ENCODE data around the gene RAD51AP1. TPM values are rescaled to one million over a fixed set of nuclear protein-coding genes. Genes with fewer than 3 reads are reported as not detected.

Gene RAD51AP1
- 3.4 and 4.6 TPM in 2 replicates for total RNA-seq
- 9.6 TPM for total RNA-seq (2013)
- polyA plus RNA-seq, result 3.5 and 4.5 TPM in 2 replicates
- polyA minus RNA-seq, result 1.6 and 2.8 TPM in 2 replicates

DNA sequence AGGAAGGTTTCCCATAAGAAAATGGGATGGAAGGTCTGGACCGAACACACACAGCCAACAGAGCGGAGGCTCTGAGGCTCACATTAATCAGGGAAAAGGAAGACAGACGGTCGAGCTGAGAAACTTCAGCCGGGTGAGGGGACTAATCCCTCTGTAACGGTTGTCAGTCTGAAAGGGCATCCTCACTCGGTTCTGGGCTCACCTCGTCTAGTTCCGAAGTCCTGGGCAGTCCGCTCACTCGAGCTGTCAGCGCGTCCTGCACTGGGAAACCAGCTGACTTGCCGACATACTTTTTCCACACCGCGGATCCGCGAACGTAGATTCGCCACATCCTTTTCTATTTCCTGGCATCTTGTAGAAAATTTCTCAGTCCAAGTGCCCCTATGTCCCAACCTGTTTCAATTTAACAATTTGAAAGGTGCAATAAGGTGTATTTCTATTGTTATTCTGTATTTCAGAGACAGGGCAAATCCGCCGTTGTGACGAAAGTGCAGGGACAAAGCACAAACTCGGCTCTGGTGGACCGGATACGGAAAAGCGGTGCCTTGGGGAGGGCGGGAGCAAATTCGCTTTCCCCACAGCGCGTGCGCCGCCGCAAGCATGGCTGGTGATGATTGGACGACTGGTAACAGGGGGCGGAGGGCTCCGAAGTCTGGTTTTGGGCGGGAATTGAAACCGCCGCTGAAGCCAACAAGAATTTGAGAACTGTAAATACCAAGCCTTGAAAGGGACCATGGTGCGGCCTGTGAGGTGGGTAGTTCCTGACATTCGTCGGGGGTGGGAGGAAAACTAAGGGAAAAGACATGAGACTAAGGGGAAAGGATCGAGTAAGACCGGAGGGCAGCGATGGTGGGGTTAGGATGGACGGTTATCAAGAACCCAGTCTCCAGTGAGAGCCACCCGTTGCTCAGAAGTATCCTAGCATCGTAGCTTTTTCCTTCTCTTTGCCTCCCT lies at the start of gene RAD51AP1:
Gene RAD51AP1, plus strand, starts transcription at position 684 of the 954 bp plus-strand sequence. Its CDS starts 50 bp downstream, at position 734.
- intact Hi-C loops (cut with micrococcal nuclease), result loop anchor here (1.0 kb wide), 5 partner anchors 27 to 665 kb away; partner anchors contain the start of genes PARP11 and TIGAR
- DNase-seq (peak; percentile 98), ATAC-seq (ENCODE audit: low read depth) (peak; percentile 98)
- H3K79me2 ChIP-seq (ENCODE audit: control insufficient read depth, insufficient read depth, low read length), result peaks cover 46% of the 10 kb centered on the region
- Mint-ChIP-seq H3K27ac (peak within 1 kb of the TSS; percentile 97), H3K4me1 (peaks cover 35% of the 10 kb centered on the region), H3K27me3 (no peaks in the 10 kb centered on the region), H3K9me3 (ENCODE audit: insufficient read depth) (no peaks in the 10 kb centered on the region), H3K4me3 (peak within 1 kb of the TSS; percentile 95)
- H4K20me1 ChIP-seq (ENCODE audit: control insufficient read depth, insufficient read depth, low read length, poor library complexity, severe bottlenecking), result no peaks in the 10 kb centered on the region
- H3K4me2 ChIP-seq (replicated peaks; ENCODE audit: low read depth, low read length, poor library complexity, severe bottlenecking), result peak within 1 kb of the TSS; percentile 88
- H3K9ac ChIP-seq (ENCODE audit: low read length), result peak within 1 kb of the TSS; percentile 88
- peak within 1 kb of the TSS; percentile 94 to 99 for H3K27ac ChIP-seq (ENCODE audit: low read length in 2 of 2)
- WGBS (ENCODE audit: insufficient coverage), result under 1% methylated on average over 43 of the region's 49 CpGs
- peaks cover 5 to 12% of the 10 kb centered on the region in 2 experiments for H3K36me3 ChIP-seq (replicated peaks in 1 of 2; ENCODE audit: control extremely low read depth in 1 of 2, control insufficient read depth in 1 of 2, extremely low read depth in 1 of 2, insufficient read depth in 2 of 2, low read length in 1 of 2)
- POLR2A ChIA-PET, result interaction anchor here (0.6 to 0.8 kb wide), 2 partner anchors 26 to 67 kb away, joined by 3 to 9 read pairs; no protein-coding TSS in a partner anchor
- H3K9me3 ChIP-seq (ENCODE audit: control extremely low read depth in 1 of 3, control insufficient read depth in 2 of 3, insufficient read depth in 1 of 3, low read length in 2 of 3), result no peaks in the 10 kb centered on the region
- CTCF ChIA-PET, result interaction anchor here (0.8 to 1.0 kb wide), 2 partner anchors 26 to 64 kb away, joined by 3 to 5 read pairs; no protein-coding TSS in a partner anchor
- TF ChIP-seq, protein P1, sequence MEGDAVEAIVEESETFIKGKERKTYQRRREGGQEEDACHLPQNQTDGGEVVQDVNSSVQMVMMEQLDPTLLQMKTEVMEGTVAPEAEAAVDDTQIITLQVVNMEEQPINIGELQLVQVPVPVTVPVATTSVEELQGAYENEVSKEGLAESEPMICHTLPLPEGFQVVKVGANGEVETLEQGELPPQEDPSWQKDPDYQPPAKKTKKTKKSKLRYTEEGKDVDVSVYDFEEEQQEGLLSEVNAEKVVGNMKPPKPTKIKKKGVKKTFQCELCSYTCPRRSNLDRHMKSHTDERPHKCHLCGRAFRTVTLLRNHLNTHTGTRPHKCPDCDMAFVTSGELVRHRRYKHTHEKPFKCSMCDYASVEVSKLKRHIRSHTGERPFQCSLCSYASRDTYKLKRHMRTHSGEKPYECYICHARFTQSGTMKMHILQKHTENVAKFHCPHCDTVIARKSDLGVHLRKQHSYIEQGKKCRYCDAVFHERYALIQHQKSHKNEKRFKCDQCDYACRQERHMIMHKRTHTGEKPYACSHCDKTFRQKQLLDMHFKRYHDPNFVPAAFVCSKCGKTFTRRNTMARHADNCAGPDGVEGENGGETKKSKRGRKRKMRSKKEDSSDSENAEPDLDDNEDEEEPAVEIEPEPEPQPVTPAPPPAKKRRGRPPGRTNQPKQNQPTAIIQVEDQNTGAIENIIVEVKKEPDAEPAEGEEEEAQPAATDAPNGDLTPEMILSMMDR (IDR thresholded peaks at IDR 0.05), result no peak
- no peak for TF ChIP-seq EZH2 (IDR thresholded peaks at IDR 0.05; ENCODE audit: borderline replicate concordance, insufficient read depth, low read depth, low read length, poor library complexity, severe bottlenecking)
- H3K4me1 ChIP-seq (ENCODE audit: control insufficient read depth in 2 of 2, insufficient read depth in 2 of 2, low read length in 2 of 2), result peaks cover 8 to 20% of the 10 kb centered on the region in 2 donors
- no peaks in the 10 kb centered on the region for H3K27me3 ChIP-seq (replicated peaks in 1 of 4; ENCODE audit: control extremely low read depth in 1 of 4, control insufficient read depth in 3 of 4, insufficient read depth in 4 of 4, low read length in 3 of 4)
- H3K4me3 ChIP-seq (ENCODE audit: control extremely low read depth in 1 of 5, extremely low read depth in 1 of 5, insufficient read depth in 1 of 5, low read depth in 2 of 5, low read length in 4 of 5), result peak within 1 kb of the TSS; percentile 92 to 100 (median 99)
- peak within 1 kb of the TSS; percentile 94 for H2AFZ ChIP-seq (ENCODE audit: insufficient read depth, low read depth, low read length, poor library complexity, severe bottlenecking)
